Measurements from ENCODE around the gene PHKB.

DNA sequence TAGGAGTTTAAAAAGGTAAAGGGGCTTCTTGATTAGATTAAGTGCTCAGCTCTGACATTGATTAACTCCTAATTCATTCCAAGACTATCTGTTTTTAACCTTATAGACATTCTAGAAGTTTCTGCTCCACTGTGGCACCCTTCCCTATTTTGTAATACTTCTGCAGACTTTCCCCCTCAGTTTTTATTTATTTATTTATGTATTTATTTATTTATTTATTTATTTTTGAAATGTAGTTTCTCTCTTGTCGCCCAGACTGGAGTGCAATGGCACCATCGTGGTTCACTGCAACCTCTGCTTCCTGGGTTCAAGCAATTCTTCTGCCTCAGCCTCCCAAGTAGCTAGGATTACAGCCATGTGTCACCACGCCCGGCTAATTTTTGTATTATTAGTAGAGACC lies 185.8 kb downstream of the PHKB start:
- TF ChIP-seq, protein P1, sequence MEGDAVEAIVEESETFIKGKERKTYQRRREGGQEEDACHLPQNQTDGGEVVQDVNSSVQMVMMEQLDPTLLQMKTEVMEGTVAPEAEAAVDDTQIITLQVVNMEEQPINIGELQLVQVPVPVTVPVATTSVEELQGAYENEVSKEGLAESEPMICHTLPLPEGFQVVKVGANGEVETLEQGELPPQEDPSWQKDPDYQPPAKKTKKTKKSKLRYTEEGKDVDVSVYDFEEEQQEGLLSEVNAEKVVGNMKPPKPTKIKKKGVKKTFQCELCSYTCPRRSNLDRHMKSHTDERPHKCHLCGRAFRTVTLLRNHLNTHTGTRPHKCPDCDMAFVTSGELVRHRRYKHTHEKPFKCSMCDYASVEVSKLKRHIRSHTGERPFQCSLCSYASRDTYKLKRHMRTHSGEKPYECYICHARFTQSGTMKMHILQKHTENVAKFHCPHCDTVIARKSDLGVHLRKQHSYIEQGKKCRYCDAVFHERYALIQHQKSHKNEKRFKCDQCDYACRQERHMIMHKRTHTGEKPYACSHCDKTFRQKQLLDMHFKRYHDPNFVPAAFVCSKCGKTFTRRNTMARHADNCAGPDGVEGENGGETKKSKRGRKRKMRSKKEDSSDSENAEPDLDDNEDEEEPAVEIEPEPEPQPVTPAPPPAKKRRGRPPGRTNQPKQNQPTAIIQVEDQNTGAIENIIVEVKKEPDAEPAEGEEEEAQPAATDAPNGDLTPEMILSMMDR (IDR thresholded peaks at IDR 0.05) = no peak
- TF ChIP-seq POLR2A (IDR thresholded peaks at IDR 0.05) = no peak
